GM19395 (cell line): Measurements from ENCODE around the gene TUBA4B.
A peak's percentile ranks its signal among the peaks of the same experiment; 100 is the strongest.

Experiments used
- ATAC-seq: cut with Tn5 transposase; IDR thresholded peaks from one replicate; pipeline ENCODE4 v1.9.1; 2021; ENCODE audit warnings: mild to moderate bottlenecking, moderate library complexity; ENCODE audit not compliant: unreplicated experiment

TUBA4B gene

DNA sequence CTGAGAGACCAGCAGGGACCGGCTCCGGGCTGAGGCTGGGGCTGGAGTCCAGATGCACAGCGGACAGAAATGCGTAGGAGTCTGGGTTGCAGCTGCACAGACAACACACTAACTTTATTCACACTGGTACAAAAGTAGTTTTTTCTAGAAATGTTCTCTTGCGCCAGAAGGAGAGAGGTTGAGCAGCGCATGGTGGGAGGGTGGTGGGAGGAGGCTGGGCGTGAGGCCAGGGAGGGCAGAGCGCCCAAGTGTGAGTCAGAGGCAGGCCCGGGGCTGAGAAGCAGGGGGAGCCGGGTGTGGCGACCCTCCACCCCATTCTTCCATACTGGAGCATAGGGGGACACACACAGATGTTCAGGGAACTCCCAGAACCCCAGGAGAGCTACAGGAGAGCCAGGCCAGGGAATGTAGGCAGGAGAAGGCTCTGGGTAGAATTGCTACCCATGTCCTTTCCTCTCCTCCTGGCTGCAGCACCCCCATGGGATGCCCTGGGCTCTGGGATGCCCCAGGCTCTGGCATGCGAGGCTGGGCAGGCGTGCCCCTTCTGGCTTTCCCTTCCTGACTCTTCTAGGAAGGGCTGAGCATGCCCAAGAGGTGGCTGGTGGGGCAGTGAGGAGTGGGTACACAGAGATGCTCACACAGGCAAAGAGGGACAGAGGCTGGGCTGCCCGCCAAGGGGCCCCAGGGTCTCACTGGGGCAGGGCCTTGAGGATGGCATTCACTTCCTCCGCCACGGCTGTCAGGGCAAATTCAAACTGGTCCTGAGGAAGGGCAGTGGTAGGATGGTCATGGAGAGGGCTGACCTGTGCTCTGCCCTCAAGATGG, 36.7 kb downstream of the TUBA4B start:
- no peak for ATAC-seq

DNA sequence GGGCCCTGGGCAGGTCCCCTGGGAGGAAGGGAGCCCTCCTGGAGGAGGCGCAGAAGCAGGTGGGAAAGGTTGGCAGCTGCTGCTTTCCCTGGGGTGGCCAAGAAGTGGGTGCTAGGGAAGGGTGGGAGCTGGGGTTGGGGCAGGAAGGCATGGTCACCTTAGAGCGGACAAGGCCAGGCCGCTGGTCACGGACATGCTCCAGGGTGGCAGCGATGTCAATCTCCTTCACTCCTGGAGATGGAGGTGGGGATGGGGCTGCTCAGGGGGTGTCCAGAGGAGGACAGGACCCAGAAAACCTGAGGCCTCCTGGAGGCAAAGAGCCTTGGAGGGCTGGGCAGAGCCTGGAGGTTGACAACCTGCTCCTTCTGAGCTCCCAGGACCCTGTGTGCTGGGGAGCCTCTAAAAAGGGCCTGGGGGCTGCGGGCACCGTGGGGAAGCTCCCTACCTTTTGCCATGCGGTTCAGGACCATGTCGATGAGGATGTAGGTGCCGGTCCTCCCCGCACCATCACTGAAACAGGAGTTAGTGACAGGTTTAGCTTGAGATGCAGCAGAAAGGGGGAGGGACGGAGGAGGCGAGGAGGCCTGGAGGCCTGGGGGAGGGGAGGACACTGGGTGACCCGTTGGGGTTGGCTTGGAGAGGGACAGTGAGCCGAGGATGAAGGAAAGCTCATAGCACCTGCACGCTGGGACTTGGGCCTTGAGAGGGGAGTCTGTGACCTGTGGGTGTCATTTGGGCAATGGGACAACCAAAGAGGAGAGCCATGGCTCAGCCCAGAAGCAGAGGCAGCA, 37.5 kb downstream of the TUBA4B start:
- ATAC-seq: no peak

DNA sequence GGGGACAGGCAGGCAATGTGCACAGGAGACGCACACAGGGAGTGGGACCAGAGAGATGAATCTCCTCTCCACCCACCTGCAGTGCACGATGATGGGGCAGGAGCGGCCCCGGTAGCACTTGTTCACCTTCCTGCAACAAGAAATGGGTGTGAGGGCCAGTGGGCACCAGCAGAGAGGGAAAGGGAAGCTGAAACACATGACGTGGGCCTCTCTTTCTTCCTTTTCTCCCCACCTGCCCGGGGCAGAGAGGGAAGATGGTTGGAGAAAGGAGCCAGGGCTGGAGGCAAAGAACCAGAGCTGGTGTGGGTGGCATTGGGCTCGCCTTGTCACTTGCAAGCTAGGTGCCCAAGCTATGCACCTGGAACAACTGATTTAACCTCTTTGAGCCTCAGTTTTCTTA, 38.4 kb downstream of the TUBA4B start:
- no peak for ATAC-seq

DNA sequence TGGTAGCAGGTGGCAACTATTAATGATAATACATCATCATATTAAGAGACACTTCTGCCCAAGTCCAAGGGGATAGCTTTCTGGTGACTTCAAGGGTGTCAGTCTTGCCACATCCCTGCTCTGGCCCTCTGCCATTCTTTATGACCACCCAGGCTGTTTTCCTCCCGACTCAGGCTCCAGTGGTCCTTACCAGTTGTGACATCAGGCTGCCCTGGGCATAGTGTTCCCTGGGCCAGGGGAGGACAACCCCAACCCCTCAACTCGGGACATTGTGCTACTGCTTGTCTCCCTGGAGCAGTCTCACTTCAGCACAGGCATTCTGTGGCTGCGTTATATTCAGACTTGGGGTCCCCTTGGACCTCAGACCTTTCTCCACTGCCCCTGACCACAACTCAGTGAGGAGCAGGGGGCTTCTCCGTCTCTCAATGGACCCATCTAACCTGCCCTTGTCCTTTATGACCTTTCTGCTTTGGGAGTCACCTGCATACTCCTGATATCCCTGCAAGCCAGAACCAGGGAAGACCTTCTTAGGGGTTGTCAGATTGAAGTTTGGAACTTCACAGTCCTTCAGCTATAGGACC, 39.0 kb downstream of the TUBA4B start:
- ATAC-seq: no peak

DNA sequence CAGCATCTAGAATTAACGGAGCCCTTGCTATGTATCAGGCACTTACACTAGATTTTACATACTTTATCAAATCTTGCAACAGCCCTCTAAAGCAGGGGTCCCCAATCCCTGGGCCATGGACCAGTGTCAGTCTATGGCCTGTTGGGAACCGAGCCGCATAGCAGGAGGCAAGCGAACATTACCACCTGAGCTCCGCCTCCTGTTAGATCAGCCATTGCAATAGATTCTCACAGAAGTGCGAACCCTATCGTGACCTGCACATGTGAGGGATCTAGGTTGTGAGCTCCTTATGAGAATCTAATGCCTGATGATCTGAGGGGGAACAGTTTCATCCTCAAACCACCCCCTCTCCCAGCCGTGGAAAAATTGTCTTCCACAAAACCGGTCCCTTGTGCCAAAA, 39.6 kb downstream of the TUBA4B start:
- ATAC-seq: no peak

DNA sequence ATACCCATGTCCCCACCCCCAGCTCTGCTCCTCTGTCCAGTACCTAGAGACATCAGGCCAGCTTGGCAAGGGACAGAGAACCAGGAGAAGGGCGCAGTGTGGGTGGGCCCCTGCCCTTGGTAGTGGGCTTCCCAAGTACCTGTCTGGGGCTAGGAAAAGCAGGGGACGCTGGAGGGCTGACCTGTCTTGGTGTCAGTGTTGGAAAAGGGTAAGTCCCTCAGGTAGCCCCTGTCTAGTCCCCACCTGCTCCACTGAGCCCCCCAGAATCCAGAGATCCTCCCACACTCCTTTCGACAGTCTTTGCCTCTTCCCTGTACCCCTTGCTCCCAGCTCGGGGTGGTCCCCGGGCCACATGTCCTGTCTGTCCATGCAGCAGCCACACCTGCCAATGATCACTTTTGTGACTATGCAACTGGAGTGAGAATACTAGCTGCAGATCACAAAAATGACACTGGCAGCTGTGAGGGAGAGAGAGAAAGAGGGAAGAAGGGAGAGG, 40.7 kb downstream of the TUBA4B start:
- no peak for ATAC-seq

- ATAC-seq: peak; percentile 89
Measured at GRCh38 chr2:219294356-219295351, 41.6 kb downstream of the TUBA4B start.

- ATAC-seq: no peak
Measured at GRCh38 chr2:219296142-219296541, 43.1 kb downstream of the TUBA4B start.

DNA sequence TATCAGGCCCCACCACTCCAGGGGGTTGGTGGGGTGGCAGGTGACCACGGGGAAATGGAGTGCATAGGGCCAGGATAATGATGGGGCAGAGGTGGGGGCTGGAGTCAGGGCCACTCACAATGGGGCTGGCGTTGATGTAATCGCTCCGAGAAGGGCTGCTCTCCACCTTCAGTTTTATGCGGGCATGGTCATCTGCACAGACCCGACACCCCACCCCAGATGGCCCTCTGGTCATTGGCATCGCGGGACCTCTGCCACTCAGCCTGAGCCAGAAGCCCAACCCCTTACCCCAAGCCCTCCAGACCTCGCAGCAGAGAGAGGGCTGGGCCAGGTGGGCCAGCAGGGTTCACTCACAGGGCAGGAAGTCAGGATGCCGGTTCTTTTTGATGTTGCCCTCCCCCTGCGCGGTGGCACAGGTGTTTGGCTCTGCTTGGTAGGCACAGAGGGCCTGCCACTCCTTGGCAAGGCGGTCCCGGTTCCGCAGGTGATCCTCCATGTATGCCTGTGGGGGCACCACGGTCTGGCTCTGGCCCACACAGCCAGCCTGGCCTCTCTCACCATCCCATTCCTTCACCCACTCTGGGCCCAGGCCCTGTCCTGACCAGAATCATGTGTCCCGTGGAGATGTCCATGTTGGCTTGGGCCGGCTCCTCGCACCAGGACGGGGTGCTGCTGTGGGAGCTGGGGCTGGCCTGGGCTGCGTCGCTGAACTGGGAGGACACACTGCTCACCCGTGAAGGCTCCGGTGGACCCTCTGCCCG, 43.8 kb downstream of the TUBA4B start:
- no peak for ATAC-seq

GRCh38 chr2:219297766-219298456, 44.9 kb downstream of the TUBA4B start:
- no peak for ATAC-seq

DNA sequence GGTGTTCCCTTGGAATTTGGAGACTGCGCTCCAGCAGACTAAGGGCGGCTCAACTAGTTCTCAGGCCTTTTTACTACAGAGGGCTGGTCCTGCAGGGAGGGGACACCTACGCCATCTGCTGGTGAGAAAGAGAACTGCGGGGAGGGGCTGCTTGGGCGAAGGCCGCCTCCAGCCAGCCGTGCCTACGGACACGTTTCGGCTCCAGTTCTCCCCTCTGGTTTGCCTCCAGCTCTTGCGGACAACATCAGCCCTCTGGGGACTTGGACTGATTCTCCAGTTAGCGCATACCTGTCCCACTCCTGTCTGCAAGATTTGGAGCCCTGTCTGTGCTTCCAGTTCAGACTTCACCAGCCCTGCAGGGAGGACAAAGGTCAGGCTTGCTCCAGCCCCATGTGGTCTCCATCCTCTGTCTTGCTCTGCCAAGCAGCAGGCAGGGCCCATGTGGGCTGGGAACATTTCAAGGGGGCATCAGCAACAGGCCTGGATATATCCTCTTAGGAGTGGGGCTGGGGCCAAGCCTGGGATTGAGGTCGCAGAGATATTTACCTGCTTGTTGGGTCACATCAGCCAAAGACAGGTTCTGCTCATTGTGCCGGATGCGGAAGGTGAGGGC, 45.8 kb downstream of the TUBA4B start:
- ATAC-seq: peak; percentile 58

DNA sequence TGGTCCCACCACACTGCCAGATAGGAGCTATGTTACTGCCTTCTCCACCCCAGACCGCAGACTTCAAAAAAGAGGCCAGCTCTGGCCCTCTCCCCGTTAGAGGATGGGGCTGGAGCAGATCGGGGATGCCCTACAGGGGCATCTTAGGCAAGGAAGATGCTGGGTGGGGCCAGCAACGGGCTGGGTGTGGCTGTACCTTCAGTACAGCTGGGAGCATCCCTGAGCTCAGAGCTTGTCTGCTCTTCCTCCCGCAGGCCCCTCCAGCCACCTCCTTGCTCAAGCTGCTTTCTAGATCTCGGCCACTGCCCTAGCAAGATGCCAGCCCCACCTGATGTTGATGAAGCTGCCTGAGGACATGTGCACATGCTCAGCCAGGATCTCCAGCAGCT, 46.3 kb downstream of the TUBA4B start:
- no peak for ATAC-seq

GRCh38 chr2:219300022-219300421, 47.0 kb downstream of the TUBA4B start:
- no peak for ATAC-seq

GRCh38 chr2:219302412-219302968, 49.4 kb downstream of the TUBA4B start:
- ATAC-seq: no peak

DNA sequence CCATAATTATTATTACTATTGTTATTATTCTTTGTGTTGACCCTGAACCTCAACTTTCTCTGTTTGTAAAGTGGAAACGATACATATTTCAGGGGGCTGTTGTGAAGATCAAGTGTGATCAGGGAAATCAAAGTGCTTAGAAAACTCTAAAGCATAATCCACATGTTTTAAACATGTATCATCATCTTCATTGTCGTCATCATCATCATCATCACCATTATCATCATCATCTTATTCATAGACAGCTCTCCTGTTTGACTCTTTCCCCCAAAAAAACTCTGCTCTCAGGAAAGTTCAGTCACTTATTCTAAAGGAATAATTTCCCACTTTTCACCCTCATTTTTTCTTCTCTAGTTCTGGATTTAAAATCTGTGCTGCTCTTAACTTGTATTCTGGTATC, 51.2 kb downstream of the TUBA4B start:
- no peak for ATAC-seq

GRCh38 chr2:219306047-219306446, 53.0 kb downstream of the TUBA4B start:
- no peak for ATAC-seq

DNA sequence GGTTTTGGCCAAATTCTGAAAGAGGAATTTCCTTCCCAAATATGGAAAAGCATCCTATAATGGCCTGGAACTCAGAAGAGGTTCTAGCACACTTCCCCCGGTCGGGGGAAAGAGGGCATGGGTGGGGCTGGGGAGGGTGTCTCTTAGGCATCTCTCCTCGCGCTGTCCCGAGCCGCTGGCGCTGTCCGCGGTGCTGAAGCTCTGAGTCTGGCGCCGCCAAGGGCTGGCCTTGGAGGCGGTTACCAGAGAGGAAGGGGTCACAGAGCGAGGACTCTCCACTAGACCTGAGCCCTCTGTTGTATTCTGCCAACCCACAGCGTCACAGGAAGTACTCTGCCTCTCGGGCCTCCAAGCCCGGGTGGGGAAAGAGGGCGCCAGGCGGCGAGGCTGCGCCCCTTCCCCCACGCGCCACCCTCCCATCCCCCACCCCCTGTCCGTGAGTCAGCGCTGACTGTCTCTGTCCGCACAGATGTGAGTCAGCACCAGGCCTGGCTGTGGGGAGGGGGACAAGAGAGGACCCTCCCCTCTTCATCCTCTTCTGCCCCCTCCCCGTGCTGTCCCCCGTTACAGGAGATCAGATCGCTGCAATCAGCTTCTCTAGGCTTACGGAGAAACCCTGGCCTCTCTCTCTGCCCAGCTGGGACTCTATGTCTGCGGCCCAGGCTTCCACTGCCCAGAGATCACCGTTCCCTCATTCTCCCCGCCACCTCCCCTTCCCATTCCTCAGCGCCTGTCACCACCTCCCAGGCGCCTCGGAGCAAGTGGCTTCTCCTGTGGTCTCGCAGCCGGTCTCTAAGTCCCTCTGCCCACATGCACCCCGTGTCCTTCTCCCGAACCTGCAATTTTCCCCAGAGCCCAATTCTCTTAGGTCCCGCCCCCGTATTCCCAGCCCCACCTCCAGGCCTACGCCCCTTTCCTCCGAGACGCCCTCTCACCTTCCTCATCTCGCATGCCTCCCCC, 55.4 kb downstream of the TUBA4B start:
- ATAC-seq: no peak
